Peyer's patch (tissue), 4 donors: ENCODE measurements around the gene TEAD3. TPM values are rescaled to one million over a fixed set of nuclear protein-coding genes. Genes with fewer than 3 reads are reported as not detected.

Experiments used
- DNase-seq, 3 donors: peaks; one replicate each; pipeline ENCODE4 v3.0.0-alpha.2; 2017 to 2019
- H3K27ac ChIP-seq, 4 donors: fragments of 200-600 bp; sonication (generic); one replicate each; pipeline ENCODE4 v1.5.1; 2016 to 2019
- H3K27me3 ChIP-seq, 2 donors: fragments of 200-600 bp; sonication (generic); one replicate each; pipeline ENCODE4 v1.5.1; 2019
- H3K36me3 ChIP-seq, 3 donors: fragments of 200-600 bp; sonication (generic); one replicate each; pipeline ENCODE4 v1.5.1; 2016 to 2019
- H3K4me1 ChIP-seq, 4 donors: fragments of 200-600 bp; sonication (generic); one replicate each; pipeline ENCODE4 v1.5.1; 2016 to 2019
- H3K4me3 ChIP-seq, 4 donors: fragments of 200-600 bp; sonication (generic); 1 replicate in 3 of 4; 2 replicates in 1 of 4; pipeline ENCODE4 v1.5.1; 2016 to 2019; ENCODE audit warnings: mild to moderate bottlenecking in 1 of 4
- H3K9me3 ChIP-seq, 4 donors: fragments of 200-600 bp; sonication (generic); one replicate each; pipeline ENCODE4 v1.5.1; 2016 to 2019; ENCODE audit warnings: mild to moderate bottlenecking in 1 of 4
- CTCF ChIP-seq, 6 experiments: fragments of 450-650 bp in 4 of 6; fragments of 200-600 bp in 2 of 6; sonication (generic) in 1 of 6; IDR thresholded peaks; one replicate each; pipeline ENCODE4 v1.5.1; 2017 to 2019; ENCODE audit warnings: antibody characterized with exemption in 6 of 6, mild to moderate bottlenecking in 3 of 6, moderate library complexity in 1 of 6
- small RNA-seq, 2 donors: library from RNA; depleted of rRNA; stranded (forward); fragments of <200 nt; gene quantifications; one replicate each; pipeline ENCODE3, GENCODE V24; 2016
- total RNA-seq, 4 donors: library from RNA; depleted of rRNA; stranded (reverse); fragments of >200 nt; gene quantifications; one replicate each; pipeline ENCODE4 v1.1.0, GENCODE V29; 2016

Gene TEAD3
- total RNA-seq, 4 donors from 2014 or later = 10.7 to 32.9 (median 27.4) TPM

- peaks cover 0 to 72% (median 0%) of the 10 kb centered on the region in 3 donors for H3K36me3 ChIP-seq
These were observed 71.6 kb downstream of the TEAD3 start for GRCh38 chr6:35425284-35425683.

More at GRCh38 chr6:35425284-35425683, 71.6 kb downstream of the TEAD3 start:
- H3K27me3 ChIP-seq = no peaks in the 10 kb centered on the region
- no peak overlapping the region for H3K4me3 ChIP-seq
- no peak for TF ChIP-seq CTCF (IDR thresholded peaks at IDR 0.05)
- H3K9me3 ChIP-seq = peaks cover 0 to 24% (median 7%) of the 10 kb centered on the region in 4 donors
- H3K27ac ChIP-seq = no peak overlapping the region
- H3K4me1 ChIP-seq = no peaks in the 10 kb centered on the region
- no peak for DNase-seq

Small RNAs within 50 kb of the gene (small RNA-seq; reads per million reads assigned to genes)
- gene MIR7111 = 0 reads per million in 2 donors

Other genes starting within 250 kb of the TEAD3 start
- gene ZNF76, start 237.3 kb downstream of the TEAD3 start, total RNA-seq = 100 to 1,000 TPM in 1 of 4 donors, 10 to 100 TPM in 3; 26.3 to 182 (median 54.8) TPM
- 10 to 100 TPM; 11.0 to 85.8 (median 21.5) TPM for gene DEF6, start 199.3 kb downstream of the TEAD3 start, total RNA-seq
- gene PPARD, start 154.5 kb downstream of the TEAD3 start, total RNA-seq = 10 to 100 TPM; 24.8 to 67.9 (median 45.4) TPM
- 1 to 10 TPM; 1.8 to 7.4 (median 4.2) TPM for gene FANCE, start 44.7 kb downstream of the TEAD3 start, total RNA-seq
- 1,000 to 10,000 TPM in 1 of 4 donors, 100 to 1,000 TPM in 3; 347 to 1,065 (median 530) TPM for gene RPL10A, start 28.7 kb downstream of the TEAD3 start, total RNA-seq
- not detected for gene TULP1, start 15.8 kb upstream of the TEAD3 start, total RNA-seq
- 100 to 1,000 TPM; 247 to 296 (median 275) TPM for gene FKBP5, start 191.8 kb upstream of the TEAD3 start, total RNA-seq
- 1 to 10 TPM in 2 of 4 donors, not detected in 2; 1.3 to 2.7 TPM for gene ARMC12, start 240.0 kb upstream of the TEAD3 start, total RNA-seq